SK-N-SH treated with all-trans-retinoic acid at 6 μM for 48 hours (cell line): ENCODE results near the gene MYO1B.

Experiments used
- ATAC-seq: fragments of 200-7000 bp; cut with Tn5 transposase; 3 replicates; pipeline ENCODE4 v1.9.1; 2020; ENCODE audit warnings: mild to moderate bottlenecking, moderate library complexity
- ARNTL ChIP-seq: fragments of 450-650 bp; formaldehyde crosslinking; IDR thresholded peaks from 2 replicates; pipeline ENCODE4 v1.5.0; 2020; ENCODE audit warnings: low read depth, mild to moderate bottlenecking, moderate library complexity, borderline replicate concordance
- BACH2 ChIP-seq: fragments of 250-450 bp; sonication (Bioruptor Pico); IDR thresholded peaks from 2 replicates; pipeline ENCODE4 v1.9.0; 2021; ENCODE audit warnings: mild to moderate bottlenecking, borderline replicate concordance
- CREB5 ChIP-seq: fragments of 250-450 bp; sonication (Bioruptor Pico); IDR thresholded peaks from 2 replicates; pipeline ENCODE4 v1.5.1; 2020; ENCODE audit warnings: low read depth, mild to moderate bottlenecking, moderate library complexity
- CSDC2 ChIP-seq: fragments of 250-450 bp; sonication (Bioruptor Pico); IDR thresholded peaks from 2 replicates; pipeline ENCODE4 v1.5.0; 2020; ENCODE audit warnings: mild to moderate bottlenecking, moderate library complexity
- CSRNP3 ChIP-seq: fragments of 250-450 bp; sonication (Bioruptor Pico); IDR thresholded peaks from 2 replicates; pipeline ENCODE4 v1.5.1; 2021; ENCODE audit warnings: mild to moderate bottlenecking, moderate library complexity
- ESRRG ChIP-seq: fragments of 250-450 bp; sonication (Bioruptor Pico); IDR thresholded peaks from 2 replicates; pipeline ENCODE4 v1.6.1; 2021; ENCODE audit warnings: mild to moderate bottlenecking
- OSR1 ChIP-seq: fragments of 250-450 bp; sonication (Bioruptor Pico); IDR thresholded peaks from 2 replicates; pipeline ENCODE4 v1.8.0; 2022; ENCODE audit warnings: moderate library complexity, mild to moderate bottlenecking, inconsistent platforms
- PATZ1 ChIP-seq: fragments of 250-450 bp; sonication (Bioruptor Pico); IDR thresholded peaks from 2 replicates; pipeline ENCODE4 v1.8.0; 2020; ENCODE audit warnings: mild to moderate bottlenecking, moderate library complexity, borderline replicate concordance
- POU6F1 ChIP-seq: fragments of 250-450 bp; sonication (Bioruptor Pico); IDR thresholded peaks from 2 replicates; pipeline ENCODE4 v1.8.0; 2021; ENCODE audit warnings: low read depth, mild to moderate bottlenecking, moderate library complexity, borderline replicate concordance
- PPARA ChIP-seq: fragments of 250-450 bp; sonication (Bioruptor Pico); IDR thresholded peaks from 2 replicates; pipeline ENCODE4 v1.5.0; 2020; ENCODE audit warnings: mild to moderate bottlenecking, borderline replicate concordance
- RARB ChIP-seq: fragments of 250-450 bp; sonication (Bioruptor Pico); IDR thresholded peaks from 2 replicates; pipeline ENCODE4 v1.8.0; 2021; ENCODE audit warnings: mild to moderate bottlenecking, moderate library complexity
- SNAI2 ChIP-seq: fragments of 250-450 bp; sonication (Bioruptor Pico); IDR thresholded peaks from 2 replicates; pipeline ENCODE4 v1.5.0; 2020; ENCODE audit warnings: mild to moderate bottlenecking, moderate library complexity
- TCF4 ChIP-seq: fragments of 250-450 bp; sonication (Bioruptor Pico); IDR thresholded peaks from 2 replicates; pipeline ENCODE4 v1.8.0; 2021; ENCODE audit warnings: mild to moderate bottlenecking, moderate library complexity, borderline replicate concordance
- TOX ChIP-seq: fragments of 250-450 bp; sonication (Bioruptor Pico); IDR thresholded peaks from 2 replicates; pipeline ENCODE4 v1.8.0; 2021; ENCODE audit warnings: mild to moderate bottlenecking, moderate library complexity, borderline replicate concordance
- TSHZ2 ChIP-seq: fragments of 250-450 bp; sonication (Bioruptor Pico); IDR thresholded peaks from 2 replicates; pipeline ENCODE4 v1.5.0; 2020; ENCODE audit warnings: mild to moderate bottlenecking, moderate library complexity
- ZC3H10 ChIP-seq: fragments of 250-450 bp; sonication (Bioruptor Pico); IDR thresholded peaks from 2 replicates; pipeline ENCODE4 v1.5.1; 2021; ENCODE audit warnings: mild to moderate bottlenecking, moderate library complexity
- ZFP3 ChIP-seq: fragments of 250-450 bp; sonication (Bioruptor Pico); IDR thresholded peaks from 2 replicates; pipeline ENCODE4 v1.5.0; 2020; ENCODE audit warnings: mild to moderate bottlenecking, moderate library complexity
- ZFP30 ChIP-seq: fragments of 450-650 bp; formaldehyde crosslinking; IDR thresholded peaks from 2 replicates; pipeline ENCODE4 v1.5.0; 2022; ENCODE audit warnings: mild to moderate bottlenecking, moderate library complexity
- ZNF565 ChIP-seq: fragments of 450-650 bp; formaldehyde crosslinking; conservative IDR thresholded peaks from 2 replicates; pipeline ENCODE4 v1.5.0; 2020; ENCODE audit warnings: low read depth, mild to moderate bottlenecking, moderate library complexity
- ZNF8 ChIP-seq: fragments of 450-650 bp; formaldehyde crosslinking; IDR thresholded peaks from 2 replicates; pipeline ENCODE4 v1.5.0; 2020; ENCODE audit warnings: mild to moderate bottlenecking, moderate library complexity

MYO1B gene

GRCh38 chr2:191379375-191379774 lies 134.2 kb downstream of the MYO1B start:
- TF ChIP-seq OSR1 = no peak
- TF ChIP-seq TOX (CRISPR knock-in tag) = no peak
- TF ChIP-seq ARNTL = no peak
- TF ChIP-seq CSDC2 = no peak
- TF ChIP-seq BACH2 (CRISPR knock-in tag) = no peak
- no peak for TF ChIP-seq ZNF8 (CRISPR knock-in tag)
- no peak for TF ChIP-seq ZC3H10 (CRISPR knock-in tag)
- TF ChIP-seq ESRRG (CRISPR knock-in tag) = no peak
- no peak for TF ChIP-seq POU6F1 (CRISPR knock-in tag)
- TF ChIP-seq TSHZ2 (CRISPR knock-in tag) = no peak
- TF ChIP-seq ZFP30 (CRISPR knock-in tag) = no peak
- TF ChIP-seq CREB5 = no peak
- TF ChIP-seq ZFP3 (CRISPR knock-in tag) = no peak
- no peak for TF ChIP-seq CSRNP3 (CRISPR knock-in tag)
- TF ChIP-seq TCF4 (CRISPR knock-in tag) = no peak
- no peak for TF ChIP-seq RARB
- no peak for TF ChIP-seq ZNF565
- TF ChIP-seq SNAI2 = no peak
- ATAC-seq = no peak

GRCh38 chr2:191382801-191383200 lies 137.6 kb downstream of the MYO1B start:
- TF ChIP-seq CSDC2 = no peak
- no peak for TF ChIP-seq CREB5
- no peak for TF ChIP-seq ESRRG (CRISPR knock-in tag)
- no peak for TF ChIP-seq PPARA (CRISPR knock-in tag)
- TF ChIP-seq POU6F1 (CRISPR knock-in tag) = no peak
- no peak for TF ChIP-seq ZNF565
- no peak for ATAC-seq

GRCh38 chr2:191383486-191383885 lies 138.3 kb downstream of the MYO1B start:
- ATAC-seq = no peak
- TF ChIP-seq PATZ1 = no peak
- no peak for TF ChIP-seq ARNTL
- no peak for TF ChIP-seq RARB
- no peak for TF ChIP-seq OSR1
- no peak for TF ChIP-seq SNAI2
- TF ChIP-seq BACH2 (CRISPR knock-in tag) = no peak
- TF ChIP-seq ZNF8 (CRISPR knock-in tag) = no peak
- TF ChIP-seq PPARA (CRISPR knock-in tag) = no peak
- no peak for TF ChIP-seq TSHZ2 (CRISPR knock-in tag)
- TF ChIP-seq TCF4 (CRISPR knock-in tag) = no peak
- no peak for TF ChIP-seq POU6F1 (CRISPR knock-in tag)
